ENCODE measurements around the gene DOCK10.

DOCK10 gene

GRCh38 chr2:224869601-224870233 lies 172.6 kb downstream of the DOCK10 start:
- DNase-seq = no peak

- DNase-seq = no peak
These were observed 177.3 kb downstream of the DOCK10 start for GRCh38 chr2:224865016-224865415.

- no peak for DNase-seq
These were observed 181.0 kb downstream of the DOCK10 start for GRCh38 chr2:224861266-224861665.

GRCh38 chr2:224860786-224861185 lies 181.5 kb downstream of the DOCK10 start:
- no peak for DNase-seq

DNA sequence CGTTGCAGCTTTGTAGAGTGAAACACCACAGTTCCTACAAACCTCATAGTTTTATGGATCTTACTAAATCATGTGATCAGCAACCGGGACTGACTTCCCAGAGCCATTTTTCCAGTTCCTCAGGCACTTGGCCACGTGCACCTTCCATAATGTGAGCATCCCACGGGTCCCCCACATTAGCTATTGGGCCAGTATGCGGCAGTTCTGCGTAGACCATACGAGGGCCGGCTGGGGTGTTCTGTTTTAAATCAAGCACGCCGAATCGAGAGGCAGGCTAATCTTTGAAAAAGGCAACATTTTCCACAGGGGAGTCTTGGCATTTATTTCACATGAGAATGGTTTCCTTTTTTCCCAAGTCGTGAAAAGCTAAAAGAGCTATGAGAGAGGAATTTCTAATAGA lies 190.5 kb downstream of the DOCK10 start:
- DNase-seq = no peak

DNA sequence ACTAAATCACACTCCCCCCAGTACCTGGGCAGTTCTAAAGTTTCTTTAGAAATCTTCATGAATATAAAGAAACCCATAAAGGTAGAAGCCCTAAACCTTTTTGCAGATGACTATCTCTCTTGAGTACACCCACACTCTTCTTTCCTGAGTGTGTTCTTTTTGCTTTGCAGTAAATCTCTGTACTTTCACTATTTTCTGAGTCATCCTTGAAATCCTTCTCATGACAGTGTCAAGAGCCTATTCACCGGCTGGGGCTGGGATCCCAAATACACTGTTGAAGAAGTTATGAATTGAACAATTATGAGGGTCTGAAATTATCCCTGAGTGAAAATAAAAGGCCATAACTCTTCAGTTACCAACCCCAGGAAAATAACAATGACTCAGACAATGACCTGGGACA lies 192.2 kb downstream of the DOCK10 start:
- no peak for DNase-seq

DNA sequence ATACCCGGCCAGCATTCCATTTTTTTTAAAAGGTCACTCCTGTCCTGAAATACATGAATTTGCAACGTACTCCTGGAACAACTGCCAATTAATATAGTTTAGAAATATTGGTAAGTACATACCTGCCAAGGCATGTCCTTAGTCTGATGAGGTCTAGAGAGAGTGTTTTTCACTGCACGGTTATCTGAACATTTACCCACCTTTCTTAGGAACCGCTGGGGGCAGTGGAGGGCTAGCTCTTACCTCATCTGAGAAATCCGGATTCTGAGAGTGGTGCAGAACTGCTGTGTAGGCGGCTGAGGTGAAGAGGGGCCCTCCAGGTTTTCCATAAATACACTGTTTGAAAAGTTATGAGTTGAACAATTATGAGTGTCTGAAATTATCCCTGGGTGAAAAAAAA lies 193.0 kb downstream of the DOCK10 start:
- DNase-seq = no peak

DNA sequence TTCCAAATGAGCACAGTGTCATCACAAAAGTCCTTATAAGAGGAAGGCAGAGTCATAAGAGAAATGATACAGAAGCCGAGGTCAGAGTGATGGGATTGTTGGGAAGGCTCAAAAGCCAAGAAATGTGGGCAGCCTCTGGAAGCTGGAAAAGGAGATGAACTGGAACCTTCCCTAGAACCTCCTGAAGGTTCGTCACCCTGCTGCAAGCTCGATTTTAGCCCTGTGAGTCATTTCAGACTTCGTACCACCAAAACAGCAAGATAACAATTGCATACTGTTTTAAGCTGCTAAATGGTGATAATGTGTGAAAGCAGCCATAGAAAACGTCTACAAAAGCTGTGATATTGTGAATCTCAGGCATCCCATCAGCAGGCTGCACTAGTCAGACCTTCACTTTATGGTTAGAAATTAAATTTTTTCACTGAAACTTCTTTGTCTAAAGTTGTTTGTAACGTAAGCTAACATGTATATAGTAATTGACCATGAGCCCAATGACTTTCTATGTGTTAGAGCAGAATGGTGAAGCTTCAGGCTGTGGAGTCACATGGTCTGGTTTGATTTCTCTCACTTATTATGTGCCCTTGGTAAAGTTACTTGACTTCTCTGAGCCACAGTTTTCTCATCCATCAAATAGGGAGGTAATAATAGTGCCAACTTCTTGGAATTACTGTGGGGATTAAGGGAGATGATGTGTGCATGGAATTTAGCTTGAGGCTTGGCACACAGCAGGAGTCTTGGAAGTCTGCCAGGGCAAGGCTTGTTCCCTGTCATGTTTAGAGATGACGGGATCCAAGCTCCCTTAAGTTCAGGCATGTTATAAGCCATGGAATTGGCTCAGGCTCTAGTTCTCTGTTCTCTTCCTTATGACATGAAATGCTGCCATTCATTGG lies 194.1 kb downstream of the DOCK10 start:
- no peak for DNase-seq

DNA sequence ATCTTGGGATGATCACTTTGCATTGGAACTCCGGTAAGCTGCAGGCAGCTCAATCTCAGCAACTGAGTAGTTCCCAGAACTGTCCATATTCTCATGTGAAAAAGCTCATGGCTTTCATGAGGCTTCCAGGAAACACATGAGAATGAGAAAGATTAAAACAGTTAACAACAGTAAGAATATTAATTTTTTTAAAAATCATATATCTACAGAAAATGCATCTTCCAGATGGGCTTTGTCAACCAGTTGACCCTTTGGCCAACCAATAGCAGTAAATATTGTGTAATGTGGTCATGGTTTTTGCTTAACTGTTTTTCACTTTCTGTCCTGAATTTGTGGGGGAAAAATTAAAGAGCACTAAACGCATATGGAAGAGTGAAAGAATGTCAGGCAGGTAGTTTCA lies 194.9 kb downstream of the DOCK10 start:
- no peak for DNase-seq

DNA sequence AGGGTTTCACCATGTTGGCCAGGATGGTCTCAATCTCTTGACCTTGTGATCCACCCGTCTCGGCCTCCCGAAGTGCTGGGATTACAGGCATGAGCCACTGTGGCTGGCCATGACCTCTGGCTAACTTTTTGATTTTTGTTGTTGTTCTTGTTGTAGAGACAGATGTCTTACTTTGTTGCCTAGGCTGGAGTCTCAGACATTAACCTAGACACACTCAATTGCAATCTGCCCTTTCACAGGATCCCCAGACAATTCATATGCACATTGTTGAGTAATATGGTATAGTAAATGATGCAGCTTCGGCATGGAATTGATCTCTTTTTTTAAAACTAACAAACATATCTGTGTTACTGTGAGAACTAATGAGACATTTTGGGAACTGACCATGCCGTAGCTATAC lies 195.6 kb downstream of the DOCK10 start:
- DNase-seq = no peak

- DNase-seq = no peak
These were observed 196.1 kb downstream of the DOCK10 start for GRCh38 chr2:224846161-224846560.

GRCh38 chr2:224843141-224843540 lies 199.1 kb downstream of the DOCK10 start:
- DNase-seq = no peak

DNA sequence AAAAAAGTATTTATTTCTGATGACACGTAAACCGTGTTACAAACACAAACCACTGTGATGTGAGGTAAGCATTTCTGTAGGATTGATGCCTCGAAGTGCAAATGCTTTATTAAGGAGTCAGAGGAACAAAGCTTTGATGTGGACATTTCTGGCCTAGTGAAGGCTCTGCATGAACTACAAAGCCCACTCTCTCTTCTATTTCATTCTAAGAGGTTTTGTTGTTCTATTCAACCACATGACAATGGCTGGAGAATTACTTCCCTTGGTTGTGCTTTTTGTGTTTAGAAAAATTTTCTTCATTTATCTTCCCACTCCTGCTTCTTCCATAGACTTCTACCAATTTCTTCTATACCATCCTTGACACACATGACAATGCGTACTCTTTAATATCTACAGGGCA lies 200.4 kb downstream of the DOCK10 start:
- no peak for DNase-seq

GRCh38 chr2:224838335-224838734 lies 203.9 kb downstream of the DOCK10 start:
- DNase-seq = no peak

- no peak for DNase-seq
These were observed 204.7 kb downstream of the DOCK10 start for GRCh38 chr2:224837558-224837957.

GRCh38 chr2:224837066-224837465 lies 205.2 kb downstream of the DOCK10 start:
- DNase-seq = no peak

- DNase-seq = no peak
These were observed 206.0 kb downstream of the DOCK10 start for GRCh38 chr2:224836263-224836662.

DNA sequence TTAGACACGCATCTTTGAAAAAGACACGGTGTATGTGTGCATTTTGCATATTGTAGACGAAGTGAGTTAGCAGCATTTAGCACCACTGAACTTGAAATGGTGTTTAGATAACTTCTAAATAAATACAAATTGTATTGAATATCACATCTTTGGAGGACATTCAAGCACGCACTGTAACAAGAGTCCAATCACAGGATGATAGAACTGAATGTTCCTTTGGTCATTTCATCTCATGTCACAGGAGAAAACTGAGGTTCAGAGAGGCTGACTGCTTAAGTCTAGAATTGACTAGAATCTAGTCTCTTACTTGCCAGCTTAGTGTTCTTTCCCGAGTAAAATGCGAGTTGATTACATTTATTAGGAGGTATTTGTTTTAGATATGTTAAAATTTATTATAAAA lies 206.9 kb downstream of the DOCK10 start:
- DNase-seq = no peak

GRCh38 chr2:224833986-224834385 lies 208.3 kb downstream of the DOCK10 start:
- DNase-seq = no peak

DNA sequence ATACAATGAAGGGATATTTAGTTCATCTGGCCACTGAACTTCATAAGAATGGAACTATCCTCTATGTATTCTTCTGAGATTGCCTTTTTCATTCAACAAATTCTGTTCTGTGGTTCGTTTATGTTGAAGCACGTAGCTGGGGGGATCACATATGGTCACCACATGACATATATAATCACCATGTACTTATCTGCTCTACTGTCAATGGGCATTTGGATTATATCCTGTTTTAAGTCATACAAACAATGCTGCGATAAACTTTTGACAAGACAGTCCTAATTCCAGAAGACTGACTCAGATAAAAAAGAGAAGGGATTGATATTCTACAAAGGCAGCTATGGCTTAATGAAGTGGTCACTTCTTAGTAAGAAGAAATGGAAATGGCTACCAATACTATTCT lies 210.1 kb downstream of the DOCK10 start:
- DNase-seq = no peak

GRCh38 chr2:224831530-224831929 lies 210.7 kb downstream of the DOCK10 start:
- DNase-seq = no peak

- no peak for DNase-seq
These were observed 221.8 kb downstream of the DOCK10 start for GRCh38 chr2:224820283-224820991.

- DNase-seq = no peak
These were observed 223.2 kb downstream of the DOCK10 start for GRCh38 chr2:224819075-224819474.

DNA sequence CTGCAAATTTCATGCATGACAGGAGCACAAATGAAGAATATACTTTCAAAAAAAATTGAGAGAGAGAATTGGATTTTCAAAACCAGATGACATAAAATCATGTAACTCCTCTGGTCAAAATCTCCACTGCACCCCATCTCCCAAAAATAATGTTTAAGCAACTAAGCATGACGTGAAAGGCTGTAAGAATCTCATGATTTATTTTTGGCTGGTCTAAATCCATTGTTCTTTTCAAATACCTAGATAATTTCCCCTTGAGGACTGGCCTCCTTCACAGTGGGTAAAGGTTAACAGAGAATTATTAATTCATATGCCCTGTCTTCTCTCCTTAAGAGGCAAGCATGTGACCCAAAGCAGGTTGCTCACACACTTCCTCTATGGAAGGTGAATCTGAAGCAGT lies 224.6 kb downstream of the DOCK10 start:
- no peak for DNase-seq
